GM18909 (cell line): Measurements from ENCODE around the gene CA10.

Experiments
- ATAC-seq: cut with Tn5 transposase; IDR thresholded peaks from one replicate; pipeline ENCODE4 v1.9.1; 2021; ENCODE audit warnings: mild to moderate bottlenecking; ENCODE audit not compliant: unreplicated experiment, poor library complexity

Gene CA10

GRCh38 chr17:52158450-52159042 lies at the start of gene CA10:
TSS of gene CA10 (minus strand) at chr17:52158714.
- no peak for ATAC-seq

GRCh38 chr17:52207796-52208195 lies 49.3 kb upstream of the CA10 start:
- no peak for ATAC-seq

GRCh38 chr17:52202520-52203080 lies 44.1 kb upstream of the CA10 start:
- no peak for ATAC-seq

- no peak for ATAC-seq
These were observed 43.4 kb upstream of the CA10 start for GRCh38 chr17:52201767-52202519.

GRCh38 chr17:52191491-52191890 lies 33.0 kb upstream of the CA10 start:
- ATAC-seq = no peak

- ATAC-seq = no peak
These were observed 23.3 kb upstream of the CA10 start for GRCh38 chr17:52181782-52182181.

GRCh38 chr17:52178012-52178411 lies 19.5 kb upstream of the CA10 start:
- ATAC-seq = no peak

- ATAC-seq = no peak
These were observed 12.6 kb upstream of the CA10 start for GRCh38 chr17:52170963-52171572.

GRCh38 chr17:52160136-52160567 lies 1.6 kb upstream of the CA10 start:
- ATAC-seq = no peak

- no peak for ATAC-seq
These were observed 977 bp upstream of the CA10 start for GRCh38 chr17:52159246-52160135.

GRCh38 chr17:52157603-52158449 lies 688 bp downstream of the CA10 start:
- ATAC-seq = no peak

GRCh38 chr17:52156576-52157570 lies 1.6 kb downstream of the CA10 start:
- no peak for ATAC-seq

- ATAC-seq = no peak
These were observed 3.2 kb downstream of the CA10 start for GRCh38 chr17:52155301-52155700.

GRCh38 chr17:52154466-52154865 lies 4.0 kb downstream of the CA10 start:
- no peak for ATAC-seq

- no peak for ATAC-seq
These were observed 7.6 kb downstream of the CA10 start for GRCh38 chr17:52150935-52151334.

- no peak for ATAC-seq
These were observed 8.9 kb downstream of the CA10 start for GRCh38 chr17:52149626-52150025.

- no peak for ATAC-seq
These were observed 9.6 kb downstream of the CA10 start for GRCh38 chr17:52148969-52149351.

- ATAC-seq = no peak
These were observed 10.1 kb downstream of the CA10 start for GRCh38 chr17:52148288-52148968.
